NT2/D1 (cell line): Measurements from ENCODE around the gene SMAD9.

Experiments
- DNase-seq: peaks from one replicate; pipeline ENCODE4 v3.0.0-alpha.2; 2011; ENCODE audit warnings: low read depth, low spot score
- H3K27me3 ChIP-seq: 2 replicates; pipeline ENCODE4 v1.6.0; 2011; ENCODE audit warnings: mild to moderate bottlenecking; ENCODE audit not compliant: insufficient read length, insufficient read depth
- H3K36me3 ChIP-seq: 2 replicates; pipeline ENCODE4 v1.6.1; 2011; ENCODE audit warnings: mild to moderate bottlenecking, low read length, mixed read lengths; ENCODE audit not compliant: insufficient read depth, insufficient read length
- H3K4me1 ChIP-seq: 2 replicates; pipeline ENCODE4 v1.5.1; 2011; ENCODE audit not compliant: insufficient read depth, insufficient read length
- H3K4me3 ChIP-seq: 2 replicates; pipeline ENCODE4 v1.5.1; 2011; ENCODE audit warnings: low read depth; ENCODE audit not compliant: insufficient read length
- H3K9ac ChIP-seq: 2 replicates; pipeline ENCODE4 v1.6.0; 2011; ENCODE audit warnings: low read depth; ENCODE audit not compliant: insufficient read length
- H3K9me3 ChIP-seq: 2 replicates; pipeline ENCODE4 v1.5.1; 2011; ENCODE audit warnings: mild to moderate bottlenecking, low read length; ENCODE audit not compliant: insufficient read depth
- SUZ12 ChIP-seq: IDR thresholded peaks from 2 replicates; pipeline ENCODE4 v1.6.1; 2011; ENCODE audit not compliant: insufficient read length, insufficient read depth; ENCODE audit errors: extremely low read depth
- YY1 ChIP-seq: IDR thresholded peaks from 2 replicates; pipeline ENCODE4 v1.6.1; 2011; ENCODE audit not compliant: insufficient read length, insufficient read depth
- ZNF274 ChIP-seq: IDR thresholded peaks from 2 replicates; pipeline ENCODE4 v1.6.1; 2011; ENCODE audit warnings: mild to moderate bottlenecking, low read depth, low read length

Gene SMAD9

DNA sequence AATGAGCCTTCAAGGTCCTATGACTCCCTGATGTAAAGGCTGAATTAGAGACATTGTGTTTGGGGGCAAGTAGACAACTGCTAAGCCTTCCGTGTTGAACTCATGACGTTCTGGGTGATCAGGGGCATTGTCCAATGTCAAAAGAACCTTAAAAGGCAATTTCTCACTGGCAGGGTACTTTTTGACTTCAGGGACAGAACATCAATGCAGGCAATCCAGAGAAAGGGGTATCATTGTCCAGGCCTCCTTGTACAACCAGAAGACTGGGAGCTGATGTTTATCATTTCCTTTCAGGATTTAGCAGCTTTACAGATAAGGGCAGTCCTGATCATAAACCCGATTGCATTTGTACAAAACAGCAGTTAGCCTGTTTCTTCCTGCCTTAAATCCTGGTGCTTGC lies 25.0 kb upstream of the SMAD9 start:
- no peak for DNase-seq
- peaks cover 8% of the 10 kb centered on the region for H3K36me3 ChIP-seq
- TF ChIP-seq ZNF274 (no peak), SUZ12 (no peak), YY1 (no peak)
- no peaks in the 10 kb centered on the region for H3K4me1 ChIP-seq
- no peaks in the 10 kb centered on the region for H3K27me3 ChIP-seq
- no peaks in the 10 kb centered on the region for H3K9me3 ChIP-seq
- H3K9ac ChIP-seq: no peak overlapping the region
- no peak overlapping the region for H3K4me3 ChIP-seq

DNA sequence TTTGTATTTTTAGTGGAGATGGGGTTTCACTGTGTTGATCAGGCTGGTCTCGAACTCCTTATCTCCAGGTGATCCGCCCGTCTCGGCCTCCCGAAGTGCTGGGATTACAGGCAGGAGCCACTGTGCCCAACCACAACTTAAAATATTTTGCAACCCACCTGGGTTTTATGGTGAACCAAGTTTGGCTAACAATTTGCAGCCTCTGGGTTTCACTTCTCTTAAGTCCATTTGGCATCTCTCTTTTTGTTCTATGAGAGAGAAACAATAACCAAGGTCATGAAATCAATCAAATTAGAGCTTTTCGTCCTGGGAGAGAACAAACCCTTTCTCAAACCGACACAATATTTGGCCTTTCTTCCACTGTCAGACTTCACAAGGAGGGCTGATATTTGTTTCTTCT lies 5.6 kb upstream of the SMAD9 start:
- Histone ChIP-seq H3K9ac (no peak overlapping the region), H3K9me3 (no peaks in the 10 kb centered on the region), H3K36me3 (no peaks in the 10 kb centered on the region), H3K4me3 (no peak overlapping the region), H3K27me3 (peaks cover 9% of the 10 kb centered on the region), H3K4me1 (no peaks in the 10 kb centered on the region)
- TF ChIP-seq ZNF274 (no peak), SUZ12 (no peak), YY1 (no peak)
- no peak for DNase-seq

DNA sequence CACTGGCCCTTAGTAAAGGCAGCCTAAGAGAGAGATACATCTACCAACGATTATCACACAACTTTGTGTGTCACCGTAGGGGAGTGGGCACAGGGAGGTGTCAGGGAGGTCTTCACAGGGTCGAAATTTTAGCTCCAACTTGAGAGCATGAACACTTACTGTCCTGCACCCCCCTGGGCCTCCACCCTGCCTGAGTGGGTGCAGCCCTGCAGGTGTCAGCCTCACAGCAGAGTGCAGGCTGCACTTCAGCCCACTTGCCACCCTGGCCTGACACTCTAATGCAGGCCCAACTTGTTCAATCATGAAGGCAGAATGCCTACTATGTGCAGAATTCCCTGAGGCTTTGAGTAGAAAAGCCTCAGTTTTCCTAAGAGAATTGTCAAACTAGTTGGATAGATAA lies 4.0 kb upstream of the SMAD9 start:
- H3K4me1 ChIP-seq: no peaks in the 10 kb centered on the region
- no peaks in the 10 kb centered on the region for H3K9me3 ChIP-seq
- H3K36me3 ChIP-seq: no peaks in the 10 kb centered on the region
- no peak for DNase-seq
- no peak overlapping the region for H3K4me3 ChIP-seq
- H3K9ac ChIP-seq: no peak overlapping the region
- H3K27me3 ChIP-seq: peaks cover 10% of the 10 kb centered on the region
- TF ChIP-seq YY1 (no peak), SUZ12 (no peak), ZNF274 (no peak)

DNA sequence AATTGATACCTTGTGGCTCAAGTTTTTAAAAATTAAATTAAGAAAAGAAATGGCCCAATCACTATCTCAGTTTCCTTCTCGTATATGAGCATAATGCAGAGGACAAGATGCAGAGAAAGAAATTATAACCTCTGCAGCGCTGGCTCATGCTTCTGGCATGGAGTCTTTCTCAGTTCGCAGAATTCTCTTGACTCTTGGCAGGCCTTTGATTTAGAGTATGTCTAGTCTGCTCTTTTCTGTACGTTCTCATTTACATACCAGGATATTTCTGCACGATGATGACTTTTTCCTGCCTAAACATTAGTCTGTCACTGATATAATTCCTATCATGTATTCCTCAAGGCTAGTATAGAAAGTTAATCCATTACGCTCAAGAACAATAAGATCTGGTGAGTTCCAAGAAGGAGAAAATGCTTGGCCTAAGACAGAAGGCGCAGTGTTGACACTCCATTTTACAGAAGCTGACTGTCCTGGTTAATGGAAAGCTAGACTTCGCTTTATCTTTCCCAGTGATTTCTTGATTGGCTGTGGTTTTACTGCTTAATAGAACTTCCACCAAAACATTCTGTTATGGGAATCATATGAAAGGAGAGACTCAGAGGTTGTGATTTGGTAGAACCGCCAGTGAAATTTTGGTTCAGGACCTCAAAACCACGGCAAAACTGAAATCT lies 1.7 kb upstream of the SMAD9 start:
- H3K9ac ChIP-seq: no peak overlapping the region
- H3K9me3 ChIP-seq: no peaks in the 10 kb centered on the region
- no peak overlapping the region for H3K4me3 ChIP-seq
- TF ChIP-seq YY1: no peak
- TF ChIP-seq ZNF274: no peak
- no peak for TF ChIP-seq SUZ12
- DNase-seq: no peak
- H3K36me3 ChIP-seq: no peaks in the 10 kb centered on the region
- no peaks in the 10 kb centered on the region for H3K4me1 ChIP-seq
- peaks cover 27% of the 10 kb centered on the region for H3K27me3 ChIP-seq

DNA sequence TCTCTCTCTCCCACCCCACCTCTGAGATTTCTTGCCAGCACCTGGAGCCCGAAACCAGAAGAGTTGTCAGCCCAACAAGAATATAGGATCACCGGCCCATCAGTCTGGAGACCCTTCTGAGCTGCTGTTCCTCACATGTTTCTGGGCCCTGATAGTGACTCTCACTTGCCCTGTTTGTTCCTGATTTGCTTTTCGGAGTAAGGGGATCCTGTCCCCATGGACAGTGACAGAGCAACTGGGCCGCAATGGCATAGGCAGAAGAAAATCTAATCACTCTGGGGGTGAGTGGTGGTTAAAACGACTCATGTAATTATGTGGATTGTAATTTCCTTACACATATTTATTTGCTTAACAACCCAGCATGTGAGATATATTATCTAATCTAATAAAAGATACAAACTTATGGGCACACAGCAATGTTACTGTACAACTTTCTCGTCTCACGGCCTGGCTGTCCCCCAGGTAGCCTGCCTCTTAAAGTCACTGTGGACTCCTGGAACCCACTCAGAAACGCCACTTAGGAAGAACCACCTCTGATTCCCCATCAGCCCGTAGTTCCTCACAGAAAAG lies 663 bp upstream of the SMAD9 start:
- no peak for TF ChIP-seq YY1
- no peak for DNase-seq
- no peaks in the 10 kb centered on the region for H3K9me3 ChIP-seq
- H3K4me3 ChIP-seq: peak overlapping the region; percentile 25
- no peaks in the 10 kb centered on the region for H3K4me1 ChIP-seq
- H3K9ac ChIP-seq: peak overlapping the region; percentile 28
- H3K36me3 ChIP-seq: no peaks in the 10 kb centered on the region
- H3K27me3 ChIP-seq: peaks cover 32% of the 10 kb centered on the region

DNA sequence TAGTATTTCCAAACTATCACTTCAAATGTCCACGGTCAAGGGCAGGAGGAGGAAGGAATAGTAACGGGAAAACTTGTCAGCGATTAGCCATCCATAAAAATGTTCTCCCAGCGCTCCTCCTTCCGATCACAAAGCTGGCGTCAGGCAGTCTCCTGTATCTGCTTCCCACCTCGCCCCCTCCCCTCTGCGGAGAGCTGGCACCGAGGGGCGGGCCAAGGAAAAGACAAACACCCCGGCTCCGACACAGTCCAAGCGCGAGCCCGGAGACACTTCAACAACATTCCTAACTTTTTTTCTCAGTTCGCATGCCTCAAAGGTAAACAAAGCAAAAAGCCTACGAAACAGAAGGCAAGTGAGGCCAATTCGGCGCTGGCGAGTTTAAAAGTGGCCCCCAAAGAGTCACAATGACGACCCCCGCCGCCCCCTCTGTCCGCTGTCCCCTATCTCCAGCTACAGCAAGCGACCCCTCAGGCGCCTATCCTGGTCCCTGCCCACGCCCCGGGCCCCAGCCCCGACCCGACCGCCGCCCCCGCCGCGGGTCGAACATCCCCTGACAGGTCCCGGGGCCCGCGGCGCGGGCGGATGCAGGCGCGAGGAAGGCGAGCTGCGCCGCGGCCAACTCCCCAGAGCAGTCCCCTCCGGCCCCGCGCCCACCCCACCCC lies 736 bp downstream of the SMAD9 start:
- H3K4me3 ChIP-seq: peak overlapping the region; percentile 34
- DNase-seq: peak; percentile 11
- no peaks in the 10 kb centered on the region for H3K4me1 ChIP-seq

DNA sequence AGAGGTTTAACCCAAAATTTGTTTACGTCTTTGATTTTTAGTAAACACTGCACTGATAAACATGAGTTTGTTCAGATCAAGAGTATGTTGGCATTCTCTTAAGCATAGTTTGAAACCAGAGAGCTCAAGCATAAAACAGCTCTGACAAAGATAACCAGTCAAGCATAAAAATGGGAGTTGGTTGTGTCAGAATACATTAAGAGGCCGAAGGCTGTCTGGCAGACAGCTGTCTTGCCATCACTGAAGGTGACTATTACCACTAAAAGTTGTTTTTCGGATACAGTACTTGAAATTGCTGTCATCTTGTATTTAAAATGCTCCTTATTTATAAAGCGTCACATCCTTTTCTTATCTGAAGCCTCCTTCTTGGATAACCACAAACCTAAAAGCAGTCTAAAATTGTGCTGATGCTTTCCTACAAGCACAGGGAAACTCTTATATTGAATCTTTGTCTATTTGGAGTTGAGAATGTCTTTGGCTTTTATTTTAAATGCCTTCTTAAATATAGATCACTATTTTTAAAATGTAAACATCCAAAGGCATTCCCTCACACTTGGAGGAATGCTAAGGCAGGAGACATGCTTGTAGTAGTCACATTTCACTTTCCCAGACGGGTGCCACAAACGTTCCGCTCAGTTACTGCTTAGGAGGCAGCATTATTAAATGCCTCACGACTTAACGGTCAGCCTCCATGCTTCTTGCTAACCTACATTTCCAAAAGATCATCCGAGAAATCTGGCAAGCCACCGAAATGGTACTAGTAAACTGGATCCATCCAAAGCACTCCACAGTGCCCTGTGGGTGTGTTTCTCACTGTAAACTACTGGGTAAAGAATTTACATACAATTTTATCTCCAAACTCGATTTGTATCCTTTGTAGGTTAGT lies 1.5 kb downstream of the SMAD9 start:
- peak overlapping the region; percentile 34 for H3K4me3 ChIP-seq
- H3K27me3 ChIP-seq: peaks cover 32% of the 10 kb centered on the region

More for the DNA sequence above, 736 bp downstream of the SMAD9 start:
- TF ChIP-seq ZNF274 (no peak), SUZ12 (no peak), YY1 (no peak)
- Histone ChIP-seq H3K9ac (peak overlapping the region; percentile 4), H3K27me3 (peaks cover 32% of the 10 kb centered on the region), H3K36me3 (no peaks in the 10 kb centered on the region), H3K9me3 (no peaks in the 10 kb centered on the region)

More for the DNA sequence above, 1.5 kb downstream of the SMAD9 start:
- no peaks in the 10 kb centered on the region for H3K36me3 ChIP-seq
- no peak for DNase-seq
- H3K4me1 ChIP-seq: no peaks in the 10 kb centered on the region
- H3K9ac ChIP-seq: peak overlapping the region; percentile 4
- no peaks in the 10 kb centered on the region for H3K9me3 ChIP-seq
- TF ChIP-seq YY1 (no peak), ZNF274 (no peak), SUZ12 (no peak)
